H9 (cell line): ENCODE results near the gene SPNS3. TPM values are rescaled to one million over a fixed set of nuclear protein-coding genes. Genes with fewer than 3 reads are reported as not detected.

Experiments used
- DNase-seq: peaks from one replicate; pipeline ENCODE4 v3.0.0-alpha.2; 2017
- H2AFZ ChIP-seq: one replicate; pipeline ENCODE4 v1.6.1; 2013; ENCODE audit warnings: mild to moderate bottlenecking, low read length, control low read depth, moderate library complexity
- H2AK5ac ChIP-seq: 2 replicates; pipeline ENCODE4 v1.6.1; 2013; ENCODE audit warnings: low read length, control low read depth, mixed read lengths; ENCODE audit not compliant: insufficient read length
- H2BK120ac ChIP-seq: one replicate; pipeline ENCODE4 v1.6.1; 2013; ENCODE audit warnings: low read depth, mild to moderate bottlenecking, low read length, control low read depth, inconsistent platforms; ENCODE audit not compliant: poor library complexity, severe bottlenecking
- H2BK12ac ChIP-seq: 2 replicates; pipeline ENCODE4 v1.6.1; 2013; ENCODE audit warnings: low read length, control low read depth, mixed read lengths, low read depth; ENCODE audit not compliant: insufficient read length
- H2BK15ac ChIP-seq: 2 replicates; pipeline ENCODE4 v1.6.1; 2013; ENCODE audit warnings: low read depth, low read length, control low read depth
- H2BK20ac ChIP-seq: one replicate; pipeline ENCODE4 v1.6.1; 2013; ENCODE audit warnings: low read depth, mild to moderate bottlenecking, low read length, control low read depth, inconsistent platforms; ENCODE audit not compliant: poor library complexity, severe bottlenecking
- H2BK5ac ChIP-seq: 2 replicates; pipeline ENCODE4 v1.6.1; 2013; ENCODE audit warnings: low read length, control low read depth, mixed read lengths; ENCODE audit not compliant: insufficient read length
- H3K14ac ChIP-seq: 2 replicates; pipeline ENCODE4 v1.6.1; 2013; ENCODE audit warnings: low read length, control low read depth; ENCODE audit not compliant: insufficient read depth
- H3K18ac ChIP-seq: 2 replicates; pipeline ENCODE4 v1.6.1; 2013; ENCODE audit warnings: low read depth, mild to moderate bottlenecking, mixed read lengths, low read length, control low read depth; ENCODE audit not compliant: insufficient read length
- H3K23ac ChIP-seq: 2 replicates; pipeline ENCODE4 v1.6.1; 2013; ENCODE audit warnings: low read length, control low read depth, mixed read lengths, low read depth; ENCODE audit not compliant: insufficient read length
- H3K23me2 ChIP-seq: 2 replicates; pipeline ENCODE4 v1.6.1; 2013; ENCODE audit warnings: low read depth, mild to moderate bottlenecking, mixed read lengths, low read length, control low read depth; ENCODE audit not compliant: insufficient read length, poor library complexity, severe bottlenecking
- H3K27ac ChIP-seq: 2 replicates; pipeline ENCODE4 v1.5.1; 2013; ENCODE audit warnings: low read length, control low read depth, mixed read lengths, low read depth; ENCODE audit not compliant: insufficient read length
- H3K27me3 ChIP-seq: 2 replicates; pipeline ENCODE4 v1.6.1; 2013; ENCODE audit warnings: low read length, control low read depth, inconsistent platforms; ENCODE audit not compliant: insufficient read depth
- H3K4ac ChIP-seq: 2 replicates; pipeline ENCODE4 v1.6.1; 2013; ENCODE audit warnings: low read depth, mild to moderate bottlenecking, control low read depth, inconsistent platforms, low read length, moderate library complexity
- H3K4me1 ChIP-seq: 2 replicates; pipeline ENCODE4 v1.6.1; 2013; ENCODE audit warnings: low read length, control low read depth, inconsistent platforms; ENCODE audit not compliant: insufficient read depth
- H3K4me2 ChIP-seq: 2 replicates; pipeline ENCODE4 v1.6.1; 2013; ENCODE audit warnings: low read length, control low read depth, mixed read lengths; ENCODE audit not compliant: insufficient read length, insufficient read depth
- H3K56ac ChIP-seq: 2 replicates; pipeline ENCODE4 v1.6.1; 2013; ENCODE audit warnings: low read depth, mild to moderate bottlenecking, mixed read lengths, low read length, control low read depth; ENCODE audit not compliant: insufficient read length
- H3K79me1 ChIP-seq: 2 replicates; pipeline ENCODE4 v1.6.1; 2013; ENCODE audit warnings: low read depth, mild to moderate bottlenecking, moderate library complexity, low read length, control low read depth, inconsistent platforms; ENCODE audit not compliant: insufficient read depth, poor library complexity, severe bottlenecking
- H3K79me2 ChIP-seq: 2 replicates; pipeline ENCODE4 v1.6.1; 2013; ENCODE audit warnings: low read length, control low read depth, inconsistent platforms; ENCODE audit not compliant: insufficient read depth
- H3K9ac ChIP-seq: 2 replicates; pipeline ENCODE4 v1.6.1; 2013; ENCODE audit warnings: low read length, control low read depth, mixed read lengths; ENCODE audit not compliant: insufficient read length; ENCODE audit errors: extremely low read depth
- H3K9me3 ChIP-seq: one replicate; pipeline ENCODE4 v1.6.1; 2013; ENCODE audit warnings: low read depth, low read length, inconsistent platforms; ENCODE audit not compliant: control insufficient read depth
- H3T11ph ChIP-seq: one replicate; pipeline ENCODE4 v1.6.1; 2013; ENCODE audit warnings: mild to moderate bottlenecking, low read length, control low read depth, inconsistent platforms
- H4K20me1 ChIP-seq: one replicate; pipeline ENCODE4 v1.6.1; 2013; ENCODE audit not compliant: control insufficient read depth, insufficient read length, insufficient read depth
- H4K5ac ChIP-seq: 2 replicates; pipeline ENCODE4 v1.6.1; 2013; ENCODE audit warnings: low read depth, mild to moderate bottlenecking, mixed read lengths, low read length, control low read depth; ENCODE audit not compliant: insufficient read length
- H4K8ac ChIP-seq: replicated peaks from 2 replicates; pipeline ENCODE4 v1.6.1; 2013; ENCODE audit warnings: low read length, control low read depth, mixed read lengths, low read depth; ENCODE audit not compliant: insufficient read length
- H4K91ac ChIP-seq: 2 replicates; pipeline ENCODE4 v1.6.1; 2013; ENCODE audit warnings: low read depth, mild to moderate bottlenecking, moderate library complexity, mixed read lengths, low read length, control low read depth; ENCODE audit not compliant: insufficient read length
- H3K27ac Mint-ChIP-seq, 3 experiments: 2 replicates in 2 of 3; 3 replicates in 1 of 3; pipeline ENCODE4 v1.8.0; 2020 to 2021; ENCODE audit warnings: mixed read lengths in 3 of 3, mild to moderate bottlenecking in 1 of 3, moderate library complexity in 1 of 3
- H3K27me3 Mint-ChIP-seq: 2 replicates; pipeline ENCODE4 v1.8.0; 2021; ENCODE audit warnings: low read depth, mild to moderate bottlenecking, moderate library complexity, mixed read lengths
- H3K36me3 Mint-ChIP-seq, 3 experiments: 2 replicates in 2 of 3; 3 replicates in 1 of 3; pipeline ENCODE4 v1.8.0; 2020 to 2021; ENCODE audit warnings: low read depth in 3 of 3, mixed read lengths in 3 of 3; ENCODE audit not compliant: insufficient read depth in 1 of 3
- H3K4me1 Mint-ChIP-seq, 2 experiments: 2 replicates each; pipeline ENCODE4 v1.8.0; 2020; ENCODE audit warnings: mixed read lengths in 2 of 2
- H3K4me3 Mint-ChIP-seq, 2 experiments: 2 replicates in 1 of 2; 3 replicates in 1 of 2; pipeline ENCODE4 v1.8.0; 2020 to 2021; ENCODE audit warnings: mild to moderate bottlenecking in 2 of 2, mixed read lengths in 2 of 2, moderate library complexity in 1 of 2
- H3K9me3 Mint-ChIP-seq, 2 experiments: 2 replicates in 1 of 2; 3 replicates in 1 of 2; pipeline ENCODE4 v1.8.0; 2020; ENCODE audit warnings: mild to moderate bottlenecking in 2 of 2, mixed read lengths in 2 of 2, moderate library complexity in 1 of 2
- CTCF ChIP-seq: fragments of 200-600 bp; sonication (generic); conservative IDR thresholded peaks from 3 replicates; pipeline ENCODE4 v1.8.0; 2021; ENCODE audit warnings: antibody characterized with exemption, mild to moderate bottlenecking
- WGBS: extraction: QIAGEN DNeasy Blood & Tissue Kit; methylation state at CpG from one replicate; pipeline ENCODE4 v1.1.7; 2013; ENCODE audit warnings: missing lambda C conversion rate, low lambda C conversion rate, mixed read lengths; ENCODE audit not compliant: insufficient read length; ENCODE audit errors: extremely low coverage; 5-methylcytosine and 5-hydroxymethylcytosine counted together
- total RNA-seq: library from RNA; stranded (reverse); gene quantifications from 2 replicates; pipeline ENCODE4 v1.2.1, GENCODE V29; 2021

Gene SPNS3
- total RNA-seq, 1 experiment from 2014 or later, result not detected

- Histone ChIP-seq H3K79me2 (no peaks in the 10 kb centered on the region), H3K4ac (no peak overlapping the region), H2BK120ac (no peak overlapping the region), H3K4me1 (no peaks in the 10 kb centered on the region), H3K14ac (no peak overlapping the region), H2BK12ac (no peak overlapping the region), H2AFZ (no peak overlapping the region), H3T11ph (no peak overlapping the region), H2BK20ac (no peak overlapping the region), H3K9ac (no peak overlapping the region), H2BK15ac (no peak overlapping the region), H3K27me3 (peaks cover 1% of the 10 kb centered on the region; the same call in 1 of the 2 replicates), H4K8ac (no peak overlapping the region), H3K18ac (no peak overlapping the region), H4K20me1 (no peaks in the 10 kb centered on the region), H4K91ac (no peak overlapping the region), H2BK5ac (no peak overlapping the region), H3K27ac (no peak overlapping the region), H4K5ac (no peak overlapping the region), H3K56ac (no peak overlapping the region), H3K9me3 (no peaks in the 10 kb centered on the region), H3K4me2 (no peak overlapping the region), H3K79me1 (no peaks in the 10 kb centered on the region), H3K23ac (no peak overlapping the region), H3K23me2 (no peaks in the 10 kb centered on the region), H2AK5ac (no peak overlapping the region)
- H3K36me3 Mint-ChIP-seq, result no peaks in the 10 kb centered on the region
- peaks cover 3 to 13% of the 10 kb centered on the region in 2 experiments; a peak in 3 of 4 replicates for H3K4me1 Mint-ChIP-seq
- peak overlapping the region in 1 of 3 experiments; percentile 28; a peak in 1 of 7 replicates for H3K27ac Mint-ChIP-seq
- no peak for DNase-seq
- no peaks in the 10 kb centered on the region for H3K9me3 Mint-ChIP-seq
- TF ChIP-seq CTCF, result no peak
- no CpG with 5 or more reads among the region's 19 CpGs for WGBS
- H3K27me3 Mint-ChIP-seq, result peaks cover 60% of the 10 kb centered on the region
- no peak overlapping the region for H3K4me3 Mint-ChIP-seq
Measured at GRCh38 chr17:4520060-4520893, 86.5 kb downstream of the SPNS3 start.
